GM12874 (cell line): ENCODE results near the gene ITPR3.
A peak's percentile ranks its signal among the peaks of the same experiment; 100 is the strongest.

ENCODE experiments used
- CTCF ChIP-seq: IDR thresholded peaks from 2 replicates; pipeline ENCODE4 v1.5.1; 2011; ENCODE audit warnings: low read depth, mild to moderate bottlenecking, control low read depth, low read length, moderate library complexity; ENCODE audit not compliant: insufficient read depth

ITPR3 gene

GRCh38 chr6:33696076-33696475 is 75.0 kb downstream of the ITPR3 start:
- TF ChIP-seq CTCF: no peak

- TF ChIP-seq CTCF: no peak
Observed at GRCh38 chr6:33696548-33697518, 75.7 kb downstream of the ITPR3 start.

- no peak for TF ChIP-seq CTCF
Observed at GRCh38 chr6:33697845-33698244, 76.7 kb downstream of the ITPR3 start.

- TF ChIP-seq CTCF: no peak
Observed at GRCh38 chr6:33698494-33698893, 77.4 kb downstream of the ITPR3 start.

- no peak for TF ChIP-seq CTCF
Observed at GRCh38 chr6:33699131-33699530, 78.0 kb downstream of the ITPR3 start.

GRCh38 chr6:33699739-33700138 is 78.6 kb downstream of the ITPR3 start:
- no peak for TF ChIP-seq CTCF

GRCh38 chr6:33700391-33701050 is 79.4 kb downstream of the ITPR3 start:
- peak; percentile 92 for TF ChIP-seq CTCF
